MCF 10A (cell line): ENCODE results near the gene RAB28. TPM values are rescaled to one million over a fixed set of nuclear protein-coding genes. Genes with fewer than 3 reads are reported as not detected.
A peak's percentile ranks its signal among the peaks of the same experiment; 100 is the strongest.

ENCODE experiments used
- BruUV-seq: library from RNA; stranded (reverse); fragments of 400-500 nt; replicated peaks from 2 replicates; lab custom pipeline; 2021; lab: Mats Ljungman, UMichigan
- CTCF ChIA-PET: fragments of 300-600 bp; sonication (Branson Sonifier 250); formaldehyde crosslinking; extraction: SDS; loops from one replicate; lab custom pipeline; 2021; ENCODE audit warnings: antibody characterized with exemption, inconsistent platforms; lab: Yijun Ruan, JAX
- POLR2A ChIA-PET: fragments of 300-600, 350-650 bp; sonication (Branson Sonifier 250); formaldehyde crosslinking; extraction: SDS; loops from one replicate; lab custom pipeline; 2020; ENCODE audit warnings: antibody characterized with exemption, inconsistent platforms; lab: Yijun Ruan, JAX
- DNase-seq: peaks from one replicate; pipeline ENCODE4 v3.0.0-alpha.2; 2018; ENCODE audit not compliant: unreplicated experiment
- H3K27ac Mint-ChIP-seq: one replicate; pipeline ENCODE4 v1.8.0; 2022; ENCODE audit warnings: mild to moderate bottlenecking, low read depth, mixed read lengths; ENCODE audit not compliant: unreplicated experiment
- H3K27me3 Mint-ChIP-seq: one replicate; pipeline ENCODE4 v1.8.0; 2022; ENCODE audit warnings: mixed read lengths; ENCODE audit not compliant: insufficient read depth, unreplicated experiment
- H3K36me3 Mint-ChIP-seq: one replicate; pipeline ENCODE4 v1.8.0; 2022; ENCODE audit warnings: mild to moderate bottlenecking, moderate library complexity, mixed read lengths; ENCODE audit not compliant: insufficient read depth, unreplicated experiment
- H3K4me1 Mint-ChIP-seq: one replicate; pipeline ENCODE4 v1.8.0; 2022; ENCODE audit warnings: mixed read lengths; ENCODE audit not compliant: insufficient read depth, unreplicated experiment
- H3K4me3 Mint-ChIP-seq: one replicate; pipeline ENCODE4 v1.8.0; 2022; ENCODE audit warnings: mild to moderate bottlenecking, moderate library complexity, mixed read lengths; ENCODE audit not compliant: unreplicated experiment
- H3K9me3 Mint-ChIP-seq: one replicate; pipeline ENCODE4 v1.8.0; 2022; ENCODE audit warnings: mixed read lengths; ENCODE audit not compliant: unreplicated experiment
- intact Hi-C: fragments of 100-400 bp; cut with micrococcal nuclease; formaldehyde crosslinking; loops from 2 replicates; pipeline ENCODE4 v1.14.1; 2022
- total RNA-seq: library from RNA; stranded (reverse); gene quantifications from 2 replicates; pipeline ENCODE4 v1.2.3, GENCODE V29; 2022
- TF ChIP-seq, protein P1 (sequence below): fragments of 200-600 bp; IDR thresholded peaks from one replicate; pipeline ENCODE4 v1.8.0; 2022; ENCODE audit warnings: antibody characterized with exemption, mild to moderate bottlenecking; ENCODE audit not compliant: unreplicated experiment

The RAB28 gene
- total RNA-seq, 1 experiment from 2014 or later, result 15.9 TPM

DNA sequence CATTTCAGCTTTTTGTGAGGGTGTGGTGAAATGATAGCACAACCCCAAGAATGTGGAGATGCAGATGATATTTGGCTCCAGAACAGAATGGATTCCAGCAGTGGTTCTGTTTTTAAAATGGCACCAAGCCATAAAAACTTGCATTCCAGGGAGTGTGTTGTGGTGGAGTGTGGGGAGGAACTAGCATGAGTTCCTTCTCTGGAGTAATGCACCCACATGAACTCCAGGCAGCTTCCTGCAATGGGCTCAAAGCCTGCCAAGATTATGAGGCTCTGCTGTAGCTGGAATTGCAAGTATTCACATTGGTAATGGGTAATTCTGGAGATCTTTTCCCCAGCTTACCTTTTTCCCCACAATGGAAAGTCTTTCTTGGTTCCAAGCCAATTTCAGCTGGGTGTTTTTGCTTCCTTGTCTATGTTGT is 161.4 kb downstream of the RAB28 start:
- peak; percentile 1 for DNase-seq
- no peak overlapping the region for H3K4me3 Mint-ChIP-seq
- H3K9me3 Mint-ChIP-seq, result no peaks in the 10 kb centered on the region
- peaks cover 6% of the 10 kb centered on the region for H3K4me1 Mint-ChIP-seq
- ChIA-PET CTCF (no interaction called here), POLR2A (no interaction called here)
- TF ChIP-seq, protein P1, sequence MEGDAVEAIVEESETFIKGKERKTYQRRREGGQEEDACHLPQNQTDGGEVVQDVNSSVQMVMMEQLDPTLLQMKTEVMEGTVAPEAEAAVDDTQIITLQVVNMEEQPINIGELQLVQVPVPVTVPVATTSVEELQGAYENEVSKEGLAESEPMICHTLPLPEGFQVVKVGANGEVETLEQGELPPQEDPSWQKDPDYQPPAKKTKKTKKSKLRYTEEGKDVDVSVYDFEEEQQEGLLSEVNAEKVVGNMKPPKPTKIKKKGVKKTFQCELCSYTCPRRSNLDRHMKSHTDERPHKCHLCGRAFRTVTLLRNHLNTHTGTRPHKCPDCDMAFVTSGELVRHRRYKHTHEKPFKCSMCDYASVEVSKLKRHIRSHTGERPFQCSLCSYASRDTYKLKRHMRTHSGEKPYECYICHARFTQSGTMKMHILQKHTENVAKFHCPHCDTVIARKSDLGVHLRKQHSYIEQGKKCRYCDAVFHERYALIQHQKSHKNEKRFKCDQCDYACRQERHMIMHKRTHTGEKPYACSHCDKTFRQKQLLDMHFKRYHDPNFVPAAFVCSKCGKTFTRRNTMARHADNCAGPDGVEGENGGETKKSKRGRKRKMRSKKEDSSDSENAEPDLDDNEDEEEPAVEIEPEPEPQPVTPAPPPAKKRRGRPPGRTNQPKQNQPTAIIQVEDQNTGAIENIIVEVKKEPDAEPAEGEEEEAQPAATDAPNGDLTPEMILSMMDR, result no peak
- H3K27me3 Mint-ChIP-seq, result no peaks in the 10 kb centered on the region
- H3K36me3 Mint-ChIP-seq, result no peaks in the 10 kb centered on the region
- H3K27ac Mint-ChIP-seq, result no peak overlapping the region
- intact Hi-C loops, result no loop called here
- no TSS peak for BruUV-seq

Other genes starting within 250 kb of the RAB28 start
- 0.34 and 0.42 TPM in 2 replicates for gene NKX3-2, start 60.2 kb upstream of the RAB28 start, total RNA-seq
- gene BOD1L1, start 143.4 kb upstream of the RAB28 start, total RNA-seq, result 46.8 and 55.4 TPM in 2 replicates